Astrocyte (in vitro differentiated cells and primary cell): ENCODE data around the gene R3HCC1L. TPM values are rescaled to one million over a fixed set of nuclear protein-coding genes. Genes with fewer than 3 reads are reported as not detected.

Experiments used
- DNase-seq: peaks from one replicate; pipeline ENCODE4 v3.0.0-alpha.2; 2010; ENCODE audit warnings: low read depth
- FAIRE-seq: peaks from 2 replicates; lab custom pipeline; 2011; peaks lifted over from hg19 to GRCh38; lab: Jason Lieb, UNC
- H2AFZ ChIP-seq: 2 replicates; pipeline ENCODE4 v1.6.0; 2012; ENCODE audit warnings: low read depth, low read length, inconsistent platforms
- H3K27ac ChIP-seq: 2 replicates; pipeline ENCODE4 v1.5.1; 2011; ENCODE audit warnings: low read depth, low read length, inconsistent platforms
- H3K27me3 ChIP-seq: 2 replicates; pipeline ENCODE4 v1.6.0; 2011; ENCODE audit warnings: low read length, inconsistent platforms; ENCODE audit not compliant: insufficient read depth
- H3K36me3 ChIP-seq: 2 replicates; pipeline ENCODE4 v1.5.1; 2011; ENCODE audit warnings: low read length, inconsistent platforms; ENCODE audit not compliant: insufficient read depth
- H3K4me1 ChIP-seq: 2 replicates; pipeline ENCODE4 v1.5.1; 2011; ENCODE audit warnings: low read length, inconsistent platforms; ENCODE audit not compliant: insufficient read depth
- H3K4me2 ChIP-seq: 2 replicates; pipeline ENCODE4 v1.6.0; 2012; ENCODE audit warnings: low read length, inconsistent platforms
- H3K4me3 ChIP-seq: 2 replicates; pipeline ENCODE4 v1.5.1; 2011; ENCODE audit warnings: low read depth, mild to moderate bottlenecking, low read length, inconsistent platforms; ENCODE audit not compliant: insufficient read depth
- H3K79me2 ChIP-seq: 2 replicates; pipeline ENCODE4 v1.6.0; 2012; ENCODE audit warnings: mild to moderate bottlenecking, low read length, inconsistent platforms; ENCODE audit not compliant: insufficient read depth
- H3K9ac ChIP-seq: 2 replicates; pipeline ENCODE4 v1.6.0; 2012; ENCODE audit warnings: mild to moderate bottlenecking, low read length, inconsistent platforms
- H3K9me3 ChIP-seq: 2 replicates; pipeline ENCODE4 v1.5.1; 2012; ENCODE audit warnings: low read depth, mild to moderate bottlenecking, low read length, inconsistent platforms; ENCODE audit not compliant: insufficient read depth
- H4K20me1 ChIP-seq: 2 replicates; pipeline ENCODE4 v1.6.0; 2012; ENCODE audit warnings: low read length, inconsistent platforms; ENCODE audit not compliant: insufficient read depth
- H3K27ac Mint-ChIP-seq: one replicate; pipeline ENCODE4 v1.8.0; 2021; ENCODE audit warnings: mild to moderate bottlenecking, mixed read lengths; ENCODE audit not compliant: unreplicated experiment
- H3K27me3 Mint-ChIP-seq: one replicate; pipeline ENCODE4 v1.8.0; 2021; ENCODE audit warnings: low read depth, mixed read lengths; ENCODE audit not compliant: unreplicated experiment
- H3K36me3 Mint-ChIP-seq: one replicate; pipeline ENCODE4 v1.8.0; 2021; ENCODE audit warnings: low read depth, mixed read lengths; ENCODE audit not compliant: unreplicated experiment
- H3K4me1 Mint-ChIP-seq: one replicate; pipeline ENCODE4 v1.8.0; 2021; ENCODE audit warnings: low read depth, mixed read lengths; ENCODE audit not compliant: unreplicated experiment
- H3K4me3 Mint-ChIP-seq: one replicate; pipeline ENCODE4 v1.8.0; 2021; ENCODE audit warnings: mild to moderate bottlenecking, moderate library complexity, mixed read lengths; ENCODE audit not compliant: unreplicated experiment
- H3K9me3 Mint-ChIP-seq: one replicate; pipeline ENCODE4 v1.8.0; 2021; ENCODE audit warnings: mild to moderate bottlenecking, mixed read lengths; ENCODE audit not compliant: unreplicated experiment
- EZH2 ChIP-seq: IDR thresholded peaks from 2 replicates; pipeline ENCODE4 v1.6.1; 2012; ENCODE audit warnings: mild to moderate bottlenecking, low read length, inconsistent platforms; ENCODE audit not compliant: insufficient read depth
- total RNA-seq: library from RNA; stranded (reverse); gene quantifications from 2 replicates; pipeline ENCODE4 v1.2.1, GENCODE V29; 2021
- TF ChIP-seq, protein P1 (sequence below): IDR thresholded peaks from 2 replicates; pipeline ENCODE4 v1.5.1; 2011; ENCODE audit warnings: low read depth, mild to moderate bottlenecking, inconsistent platforms, low read length, moderate library complexity; ENCODE audit not compliant: insufficient read depth

The R3HCC1L gene
- total RNA-seq, 1 donor from 2014 or later: 19.9 TPM

DNA sequence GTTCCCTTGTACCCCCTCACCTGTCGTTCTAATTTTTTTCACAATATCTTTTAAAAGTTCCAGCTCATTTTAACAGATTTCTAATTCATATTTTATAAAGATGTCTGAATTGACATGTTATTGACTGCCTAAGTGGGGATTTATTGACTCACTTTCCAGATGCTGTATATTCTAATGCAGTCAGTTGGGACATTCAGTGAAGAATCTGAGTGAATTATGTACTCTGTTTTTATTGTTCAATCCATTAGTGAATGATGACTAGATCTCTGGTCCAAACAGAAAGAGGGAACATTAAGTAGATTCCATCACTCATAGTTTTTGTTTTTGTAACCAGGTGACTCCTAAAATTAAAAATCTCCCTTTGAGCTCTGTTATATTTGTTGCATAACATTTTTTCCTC is 79.3 kb downstream of the R3HCC1L start:
- Mint-ChIP-seq H3K27me3 (no peaks in the 10 kb centered on the region), H3K36me3 (peaks cover 4% of the 10 kb centered on the region), H3K4me3 (no peak overlapping the region), H3K4me1 (peaks cover 6% of the 10 kb centered on the region), H3K9me3 (no peaks in the 10 kb centered on the region), H3K27ac (no peak overlapping the region)
- TF ChIP-seq, protein P1, sequence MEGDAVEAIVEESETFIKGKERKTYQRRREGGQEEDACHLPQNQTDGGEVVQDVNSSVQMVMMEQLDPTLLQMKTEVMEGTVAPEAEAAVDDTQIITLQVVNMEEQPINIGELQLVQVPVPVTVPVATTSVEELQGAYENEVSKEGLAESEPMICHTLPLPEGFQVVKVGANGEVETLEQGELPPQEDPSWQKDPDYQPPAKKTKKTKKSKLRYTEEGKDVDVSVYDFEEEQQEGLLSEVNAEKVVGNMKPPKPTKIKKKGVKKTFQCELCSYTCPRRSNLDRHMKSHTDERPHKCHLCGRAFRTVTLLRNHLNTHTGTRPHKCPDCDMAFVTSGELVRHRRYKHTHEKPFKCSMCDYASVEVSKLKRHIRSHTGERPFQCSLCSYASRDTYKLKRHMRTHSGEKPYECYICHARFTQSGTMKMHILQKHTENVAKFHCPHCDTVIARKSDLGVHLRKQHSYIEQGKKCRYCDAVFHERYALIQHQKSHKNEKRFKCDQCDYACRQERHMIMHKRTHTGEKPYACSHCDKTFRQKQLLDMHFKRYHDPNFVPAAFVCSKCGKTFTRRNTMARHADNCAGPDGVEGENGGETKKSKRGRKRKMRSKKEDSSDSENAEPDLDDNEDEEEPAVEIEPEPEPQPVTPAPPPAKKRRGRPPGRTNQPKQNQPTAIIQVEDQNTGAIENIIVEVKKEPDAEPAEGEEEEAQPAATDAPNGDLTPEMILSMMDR: no peak
- no peak for TF ChIP-seq EZH2
- Histone ChIP-seq H3K79me2 (peaks cover 16% of the 10 kb centered on the region), H3K9ac (no peak overlapping the region), H3K36me3 (peaks cover 5% of the 10 kb centered on the region), H3K4me1 (no peaks in the 10 kb centered on the region), H3K9me3 (no peaks in the 10 kb centered on the region), H3K27me3 (no peaks in the 10 kb centered on the region), H2AFZ (no peak overlapping the region), H3K4me3 (no peak overlapping the region), H3K4me2 (no peak overlapping the region), H3K27ac (no peak overlapping the region), H4K20me1 (peaks cover 25% of the 10 kb centered on the region)
- DNase-seq (no peak), FAIRE-seq (no peak)

DNA sequence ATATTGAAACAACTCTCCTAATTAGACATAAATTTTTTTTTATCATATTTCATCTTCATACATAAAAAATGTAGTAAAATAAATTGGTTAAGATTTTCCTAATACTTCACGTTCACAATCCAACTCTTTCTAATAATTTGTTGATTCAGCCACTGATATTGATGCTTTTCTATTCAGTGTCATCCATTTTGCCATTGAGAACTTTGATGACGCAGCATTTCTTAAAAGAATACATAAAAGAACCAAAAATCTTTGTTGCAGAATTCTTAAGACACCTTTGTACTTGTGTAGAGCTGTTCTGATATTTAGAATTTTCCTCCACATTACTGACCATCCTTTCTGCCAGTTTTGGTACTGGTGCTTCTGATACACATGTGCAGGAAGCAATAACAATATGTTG is 80.9 kb downstream of the R3HCC1L start:
- H3K4me3 Mint-ChIP-seq: no peak overlapping the region
- peaks cover 33% of the 10 kb centered on the region for H4K20me1 ChIP-seq
- no peaks in the 10 kb centered on the region for H3K27me3 Mint-ChIP-seq
- no peak for DNase-seq
- FAIRE-seq: no peak
- peaks cover 4% of the 10 kb centered on the region for H3K36me3 Mint-ChIP-seq
- H2AFZ ChIP-seq: no peak overlapping the region
- H3K27ac ChIP-seq: no peak overlapping the region
- no peak overlapping the region for H3K9ac ChIP-seq
- H3K4me3 ChIP-seq: no peak overlapping the region
- H3K4me1 Mint-ChIP-seq: no peaks in the 10 kb centered on the region
- no peaks in the 10 kb centered on the region for H3K9me3 ChIP-seq
- no peaks in the 10 kb centered on the region for H3K36me3 ChIP-seq
- no peak overlapping the region for H3K27ac Mint-ChIP-seq
- H3K27me3 ChIP-seq: no peaks in the 10 kb centered on the region
- H3K4me2 ChIP-seq: no peak overlapping the region
- no peaks in the 10 kb centered on the region for H3K9me3 Mint-ChIP-seq
- no peak for TF ChIP-seq EZH2
- TF ChIP-seq, protein P1: no peak
- H3K4me1 ChIP-seq: no peaks in the 10 kb centered on the region
- peaks cover 29% of the 10 kb centered on the region for H3K79me2 ChIP-seq

DNA sequence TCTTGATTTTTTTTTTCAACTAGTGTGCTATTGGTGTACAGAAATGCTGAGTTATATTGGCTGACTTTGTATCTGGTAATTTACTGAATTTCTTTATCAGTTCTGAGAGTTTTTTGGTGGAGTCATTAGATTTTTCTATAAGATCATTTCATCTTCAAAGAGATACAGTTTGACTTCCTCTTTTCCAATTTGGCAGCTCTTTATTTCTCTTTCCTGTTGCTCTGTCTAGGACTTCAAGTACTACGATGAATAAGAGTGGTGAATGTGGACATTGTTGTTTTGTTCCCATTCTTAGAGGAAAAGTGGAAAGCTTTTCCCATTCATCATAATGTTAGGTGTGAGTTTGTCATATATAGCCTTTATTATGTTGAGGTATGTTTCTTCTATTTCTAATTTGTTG is 83.3 kb downstream of the R3HCC1L start:
- FAIRE-seq: no peak
- no peaks in the 10 kb centered on the region for H3K27me3 Mint-ChIP-seq
- H3K4me1 ChIP-seq: no peaks in the 10 kb centered on the region
- peaks cover 2% of the 10 kb centered on the region for H3K36me3 Mint-ChIP-seq
- peaks cover 29% of the 10 kb centered on the region for H3K79me2 ChIP-seq
- peaks cover 30% of the 10 kb centered on the region for H4K20me1 ChIP-seq
- no peak overlapping the region for H2AFZ ChIP-seq
- H3K27ac ChIP-seq: no peak overlapping the region
- no peak overlapping the region for H3K27ac Mint-ChIP-seq
- no peaks in the 10 kb centered on the region for H3K27me3 ChIP-seq
- TF ChIP-seq, protein P1: no peak
- no peak for TF ChIP-seq EZH2
- no peak overlapping the region for H3K4me3 ChIP-seq
- no peaks in the 10 kb centered on the region for H3K4me1 Mint-ChIP-seq
- H3K4me2 ChIP-seq: no peak overlapping the region
- DNase-seq: no peak
- H3K9me3 ChIP-seq: no peaks in the 10 kb centered on the region
- no peak overlapping the region for H3K9ac ChIP-seq
- H3K4me3 Mint-ChIP-seq: no peak overlapping the region
- H3K36me3 ChIP-seq: no peaks in the 10 kb centered on the region
- peaks cover 3% of the 10 kb centered on the region for H3K9me3 Mint-ChIP-seq
